ENCODE measurements around the gene HOXC11. TPM values are rescaled to one million over a fixed set of nuclear protein-coding genes. Genes with fewer than 3 reads are reported as not detected.

Gene HOXC11
- polyA plus RNA-seq, 4 donors, result 1.6 to 3.9 (median 3.3) TPM

DNA sequence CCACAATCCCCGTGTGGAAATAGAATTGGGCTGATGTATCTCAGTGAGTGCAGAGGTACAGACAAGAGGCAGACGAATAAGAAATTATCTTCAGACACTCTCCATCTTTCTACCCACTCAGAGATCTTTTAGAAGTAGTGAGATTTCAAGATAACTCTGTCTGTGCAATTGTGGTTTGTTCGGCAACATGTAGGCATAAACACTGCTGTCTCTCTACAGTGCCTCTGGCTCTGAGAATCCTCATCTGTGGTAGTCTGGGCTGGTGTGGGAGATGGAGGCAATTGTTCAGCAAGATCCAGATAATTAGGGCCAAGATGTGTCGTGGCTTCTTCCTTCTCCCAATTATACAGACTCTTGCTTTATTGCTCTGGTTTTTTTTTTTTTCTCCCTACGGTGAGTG lies 31.2 kb upstream of the HOXC11 start:
- no peak for DNase-seq (ENCODE audit: low read depth in 4 of 4, low spot score in 3 of 4)

GRCh38 chr12:53942467-53942997 lies 30.4 kb upstream of the HOXC11 start:
- no peak for DNase-seq (ENCODE audit: low read depth in 4 of 4, low spot score in 3 of 4)

DNA sequence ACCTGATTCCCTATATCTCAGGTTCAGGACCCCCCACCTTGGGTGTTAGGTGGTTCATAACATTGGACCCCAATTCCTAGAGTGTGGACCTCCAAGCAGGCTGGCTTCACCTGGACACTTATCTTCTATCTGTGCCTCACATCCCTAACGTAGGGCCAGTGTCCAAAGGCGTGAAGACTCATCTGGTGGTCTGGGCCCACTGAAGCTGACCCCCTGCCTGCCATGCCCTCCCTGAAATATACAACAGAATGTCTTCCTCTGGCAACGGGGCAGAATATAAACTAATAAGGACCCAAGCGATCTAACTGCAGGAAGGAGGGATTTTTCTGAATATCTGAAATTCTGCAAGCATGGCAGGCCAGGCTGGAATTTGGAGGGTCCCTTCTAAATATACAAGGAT lies 28.7 kb upstream of the HOXC11 start:
- DNase-seq (ENCODE audit: low read depth in 4 of 4, low spot score in 3 of 4), result no peak

DNA sequence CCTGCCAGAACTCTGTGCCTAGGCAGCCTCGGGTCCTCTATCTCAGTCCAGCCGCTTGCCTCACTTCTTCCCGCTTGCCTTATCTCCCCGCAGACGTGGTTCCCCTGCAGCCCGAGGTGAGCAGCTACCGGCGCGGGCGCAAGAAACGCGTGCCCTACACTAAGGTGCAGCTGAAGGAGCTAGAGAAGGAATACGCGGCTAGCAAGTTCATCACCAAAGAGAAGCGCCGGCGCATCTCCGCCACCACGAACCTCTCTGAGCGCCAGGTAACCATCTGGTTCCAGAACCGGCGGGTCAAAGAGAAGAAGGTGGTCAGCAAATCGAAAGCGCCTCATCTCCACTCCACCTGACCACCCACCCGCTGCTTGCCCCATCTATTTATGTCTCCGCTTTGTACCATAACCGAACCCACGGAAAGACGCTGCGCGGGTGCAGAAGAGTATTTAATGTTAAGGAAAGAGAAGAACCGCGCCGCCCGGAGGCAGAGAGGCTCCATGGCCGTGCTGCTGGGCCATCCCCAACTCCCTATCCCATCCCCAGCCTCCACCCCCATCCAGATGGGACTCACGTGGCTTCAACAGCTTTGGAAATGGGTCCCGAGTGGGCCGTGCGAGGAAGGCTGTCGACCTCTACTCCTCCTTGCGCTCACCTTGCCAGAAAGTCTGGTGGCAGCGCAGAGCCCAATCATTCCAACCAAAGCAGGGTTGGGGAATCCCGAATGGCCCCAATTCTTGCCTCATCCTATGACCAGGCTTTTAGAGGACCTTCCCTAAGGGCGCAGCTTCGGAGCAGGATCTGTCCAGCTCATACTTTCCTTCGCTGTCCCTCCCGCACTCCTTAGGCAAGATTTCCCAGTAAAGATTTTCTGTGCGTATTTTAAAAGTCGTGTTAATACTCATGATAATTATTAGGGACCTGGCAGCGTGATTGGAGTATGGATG lies 27.7 kb upstream of the HOXC11 start:
- no peak for DNase-seq (ENCODE audit: low read depth in 4 of 4, low spot score in 3 of 4)

- DNase-seq (ENCODE audit: low read depth in 4 of 4, low spot score in 3 of 4), result no peak
These were observed 25.2 kb upstream of the HOXC11 start for GRCh38 chr12:53947743-53948142.

DNA sequence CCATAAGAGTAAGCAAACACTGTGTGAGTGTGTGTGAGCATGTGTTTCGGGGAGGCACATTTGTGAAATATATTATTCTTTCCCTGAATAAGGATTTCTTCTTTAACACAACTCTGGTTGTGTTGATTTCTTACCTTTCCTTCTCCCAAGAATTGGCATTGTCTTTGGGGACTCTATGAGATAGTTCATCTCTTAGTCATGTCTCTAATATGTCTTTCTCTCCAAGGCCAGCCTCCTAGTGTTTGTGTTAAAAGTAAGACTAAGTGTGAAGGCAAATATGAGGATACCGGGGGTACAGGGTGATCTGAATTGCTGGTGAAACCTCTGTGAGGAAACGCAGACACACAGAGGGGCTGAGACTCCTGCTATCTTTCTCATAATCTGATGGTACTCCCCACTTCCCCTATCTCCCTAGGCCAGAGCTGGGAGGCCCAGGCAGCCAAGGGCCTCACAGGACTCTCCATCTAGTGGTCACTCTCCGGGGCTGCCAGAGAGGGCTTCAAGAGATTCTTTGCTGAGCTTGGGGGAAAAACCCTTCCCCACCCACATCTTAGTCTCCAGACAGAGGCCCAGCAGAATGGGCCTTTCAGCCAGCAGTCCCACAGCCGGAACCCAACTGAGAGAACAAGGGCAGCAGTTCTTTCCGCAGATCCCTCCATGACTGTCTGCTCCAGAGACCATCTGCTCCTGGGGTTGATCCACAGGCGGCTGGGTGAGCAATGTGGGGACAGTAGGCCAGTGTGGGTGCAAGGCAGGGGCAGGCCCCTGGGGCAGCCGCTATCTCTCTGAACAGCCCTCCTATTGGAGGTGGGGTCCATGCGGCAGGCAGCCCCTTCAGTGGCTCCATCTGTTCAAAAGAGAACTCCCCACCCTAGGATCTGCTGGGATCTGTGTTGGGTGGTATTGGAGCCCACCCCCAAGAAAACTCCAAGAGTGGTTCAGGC lies 24.0 kb upstream of the HOXC11 start:
- no peak for DNase-seq (ENCODE audit: low read depth in 4 of 4, low spot score in 3 of 4)

GRCh38 chr12:53949631-53950436 lies 23.1 kb upstream of the HOXC11 start:
- no peak for DNase-seq (ENCODE audit: low read depth in 4 of 4, low spot score in 3 of 4)

DNA sequence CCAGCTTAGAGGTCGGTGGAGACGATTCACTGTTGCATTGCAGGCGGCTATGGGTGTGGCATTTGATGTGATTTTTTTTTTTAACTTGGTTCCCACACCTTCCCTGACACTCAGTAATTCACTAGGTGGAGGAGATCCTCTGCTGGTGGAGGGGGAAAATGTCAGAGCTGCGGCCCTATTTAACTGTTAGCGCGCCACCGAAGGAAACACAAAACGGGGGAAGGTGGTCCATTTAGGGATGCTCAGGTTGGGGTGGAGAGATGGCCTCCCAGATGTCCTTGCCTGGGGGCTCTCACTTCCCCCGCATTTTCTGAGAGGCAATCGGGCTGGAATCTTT lies 22.5 kb upstream of the HOXC11 start:
- no peak for DNase-seq (ENCODE audit: low read depth in 4 of 4, low spot score in 3 of 4)

- no peak for DNase-seq (ENCODE audit: low read depth in 4 of 4, low spot score in 3 of 4)
These were observed 21.9 kb upstream of the HOXC11 start for GRCh38 chr12:53950789-53951576.

- DNase-seq (ENCODE audit: low read depth in 4 of 4, low spot score in 3 of 4), result no peak
These were observed 21.2 kb upstream of the HOXC11 start for GRCh38 chr12:53951577-53952334.

DNA sequence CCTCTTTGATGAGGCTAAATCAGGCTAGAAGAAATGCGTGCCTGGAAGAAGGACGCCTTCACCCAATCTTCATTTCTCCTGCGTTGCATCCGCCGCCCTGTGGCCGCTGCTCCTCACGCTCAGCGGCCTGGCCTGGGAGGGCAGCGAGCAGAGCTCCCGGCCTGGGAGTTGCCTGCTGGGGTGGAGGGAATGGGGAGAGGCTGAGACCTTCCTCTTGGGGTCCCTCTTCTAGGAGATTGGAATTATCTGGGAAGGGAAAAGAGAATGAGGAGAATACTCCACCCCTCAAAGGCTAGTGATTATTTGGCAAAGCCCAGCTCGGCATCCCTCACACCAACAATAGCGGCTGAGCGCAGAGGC lies 20.6 kb upstream of the HOXC11 start:
- no peak for DNase-seq (ENCODE audit: low read depth in 4 of 4, low spot score in 3 of 4)

DNA sequence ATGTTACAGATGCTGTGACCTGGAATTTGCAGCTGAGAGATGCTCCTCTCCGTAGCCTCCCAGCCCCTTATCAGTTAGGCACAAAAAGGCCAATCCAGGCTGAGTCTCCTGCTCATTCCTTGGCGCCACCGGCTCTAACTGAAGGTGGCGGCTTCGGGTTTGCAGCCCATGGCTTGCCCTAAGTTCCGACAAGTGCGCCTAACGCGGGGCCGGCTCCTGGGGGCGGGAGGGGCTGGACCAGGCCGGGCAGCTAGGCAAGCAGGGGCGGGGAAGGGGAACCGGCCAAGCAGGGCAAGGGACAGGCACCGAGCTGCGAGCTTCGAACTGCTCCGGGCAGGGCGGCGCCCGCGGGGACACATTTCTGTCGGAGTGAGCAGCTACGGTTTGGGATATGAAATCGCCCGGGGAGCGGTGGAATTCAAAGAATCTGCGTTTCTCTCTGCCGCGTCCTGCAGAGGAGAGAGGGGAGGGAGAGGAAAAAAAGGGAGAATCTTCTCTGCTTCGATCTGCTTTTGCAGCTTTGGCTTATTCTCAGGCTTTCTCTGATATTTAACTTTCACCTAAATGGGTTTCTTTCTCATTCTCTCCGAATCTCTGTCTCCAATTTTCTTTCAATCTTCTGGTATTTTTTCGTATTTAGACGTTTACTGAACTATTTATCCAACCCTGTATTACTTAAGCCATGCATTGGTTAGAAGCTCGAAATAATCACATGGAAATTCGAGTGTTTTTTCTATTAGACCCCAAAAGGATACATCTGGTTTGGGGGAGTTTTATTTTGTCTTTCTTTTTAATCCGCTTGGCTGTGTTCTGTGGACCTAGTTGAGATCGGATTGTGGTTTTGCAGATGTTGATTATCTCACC lies 19.8 kb upstream of the HOXC11 start:
- no peak for DNase-seq (ENCODE audit: low read depth in 4 of 4, low spot score in 3 of 4)

DNA sequence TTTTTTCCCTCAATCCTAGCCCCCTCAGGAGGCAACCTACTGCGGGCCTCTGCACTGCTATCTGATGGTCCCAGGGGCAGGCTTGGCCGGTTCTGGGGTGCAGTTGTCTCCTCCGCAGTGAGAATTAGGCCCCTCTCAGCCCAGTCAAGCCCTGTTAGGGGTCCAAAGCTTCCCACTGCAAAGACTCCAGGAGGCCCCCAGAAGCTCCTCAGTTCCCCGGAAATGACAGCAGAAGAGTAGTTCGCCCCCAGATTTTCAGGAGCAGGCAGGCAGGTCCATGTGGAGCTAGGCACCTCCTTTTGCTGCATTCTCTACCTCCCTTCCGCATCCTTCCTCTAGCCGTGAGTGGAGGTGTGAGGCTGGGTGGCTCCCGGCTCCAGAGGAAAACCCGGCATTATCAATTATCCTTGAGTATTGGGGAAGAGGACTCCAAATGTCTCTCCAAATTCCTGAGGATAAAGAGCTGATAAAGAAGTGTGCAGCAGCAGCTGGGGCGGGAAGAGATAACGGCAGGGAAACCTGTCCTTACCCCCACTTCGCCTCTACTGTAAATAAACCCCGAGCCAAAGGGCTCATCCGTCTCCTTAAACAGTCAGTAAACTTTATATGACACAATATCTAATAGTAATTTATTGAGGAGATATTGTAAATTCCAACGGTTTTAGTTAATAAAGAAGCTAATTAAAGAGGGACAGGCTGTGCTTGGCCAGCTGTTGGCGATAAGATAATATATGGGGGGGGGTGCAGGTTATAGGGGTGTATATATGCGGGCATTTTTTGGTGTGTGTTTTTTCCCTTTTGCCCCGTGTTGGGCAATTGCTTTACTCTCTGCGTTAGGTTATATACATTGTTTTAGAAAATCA lies 18.9 kb upstream of the HOXC11 start:
- DNase-seq (ENCODE audit: low read depth in 4 of 4, low spot score in 3 of 4), result no peak

GRCh38 chr12:53954694-53955035 lies 18.3 kb upstream of the HOXC11 start, which contains the start of gene HOXC12:
TSS of gene HOXC12 (plus strand) at chr12:53954903. CDS start at chr12:53954930, 27 bp downstream.
- no peak for DNase-seq (ENCODE audit: low read depth in 4 of 4, low spot score in 3 of 4)

DNA sequence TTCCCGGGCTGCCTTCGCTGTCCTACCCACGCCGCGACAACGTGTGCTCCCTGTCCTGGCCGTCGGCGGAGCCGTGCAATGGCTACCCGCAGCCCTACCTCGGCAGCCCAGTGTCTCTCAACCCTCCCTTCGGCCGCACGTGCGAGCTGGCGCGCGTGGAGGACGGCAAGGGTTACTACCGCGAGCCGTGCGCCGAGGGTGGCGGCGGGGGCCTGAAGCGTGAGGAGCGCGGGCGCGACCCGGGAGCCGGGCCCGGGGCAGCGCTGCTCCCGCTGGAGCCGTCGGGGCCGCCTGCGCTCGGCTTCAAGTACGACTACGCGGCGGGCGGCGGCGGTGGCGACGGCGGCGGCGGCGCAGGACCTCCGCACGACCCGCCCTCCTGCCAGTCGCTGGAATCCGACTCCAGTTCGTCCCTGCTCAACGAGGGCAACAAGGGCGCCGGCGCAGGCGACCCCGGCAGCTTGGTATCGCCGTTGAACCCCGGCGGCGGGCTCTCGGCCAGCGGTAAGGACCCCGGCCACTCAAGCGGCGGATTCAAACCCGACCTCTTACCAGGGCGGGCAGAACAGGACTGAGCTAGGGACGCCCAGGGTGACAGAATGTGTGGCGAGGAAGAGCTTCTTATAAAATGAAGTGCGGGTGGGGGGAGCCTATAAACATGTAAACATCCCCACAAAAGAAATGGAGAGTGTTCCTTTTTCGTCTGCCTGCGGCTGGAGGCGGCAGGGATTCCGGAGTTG lies 17.7 kb upstream of the HOXC11 start:
- no peak for DNase-seq (ENCODE audit: low read depth in 4 of 4, low spot score in 3 of 4)

GRCh38 chr12:53955776-53956250 lies 17.1 kb upstream of the HOXC11 start:
- DNase-seq (ENCODE audit: low read depth in 4 of 4, low spot score in 3 of 4), result no peak
